CD4-positive, alpha-beta memory T cell (primary cell): ENCODE measurements around the gene SCFD1. TPM values are rescaled to one million over a fixed set of nuclear protein-coding genes. Genes with fewer than 3 reads are reported as not detected.
"Not testable (repeated sequence)": the region's sequence is repeated elsewhere in the genome, so short reads cannot be mapped to it uniquely, and the experiment has no call there.

ENCODE experiments used
- CTCF ChIA-PET: fragments of 350-600 bp; sonication (Branson Sonifier 250); formaldehyde crosslinking; loops from one replicate; lab custom pipeline; 2021; ENCODE audit warnings: inconsistent platforms; ENCODE audit not compliant: partially characterized antibody; lab: Charles Lee
- POLR2A ChIA-PET: fragments of 350-600 bp; sonication (Branson Sonifier 250); formaldehyde crosslinking; loops from one replicate; lab custom pipeline; 2021; ENCODE audit not compliant: partially characterized antibody; lab: Charles Lee
- DNase-seq, 5 donors: peaks; one replicate each; pipeline versions ENCODE4 v3.0.0 to v3.0.0-alpha.2; 2020 to 2022; ENCODE audit warnings: mixed read lengths in 1 of 5
- H3K27ac ChIP-seq: one replicate; pipeline ENCODE4 v1.7.0; 2013; ENCODE audit warnings: low read depth, low read length
- H3K27me3 ChIP-seq: 2 replicates; pipeline ENCODE4 v1.7.0; 2013; ENCODE audit warnings: mild to moderate bottlenecking, low read length, moderate library complexity; ENCODE audit not compliant: insufficient read depth
- H3K36me3 ChIP-seq: 2 replicates; pipeline ENCODE4 v1.7.0; 2013; ENCODE audit warnings: mild to moderate bottlenecking, low read length, moderate library complexity; ENCODE audit not compliant: insufficient read depth
- H3K4me1 ChIP-seq: 2 replicates; pipeline ENCODE4 v1.7.0; 2013; ENCODE audit warnings: mild to moderate bottlenecking, low read length, moderate library complexity; ENCODE audit not compliant: insufficient read depth
- H3K4me3 ChIP-seq, 2 donors: one replicate each; pipeline ENCODE4 v1.7.0; 2013; ENCODE audit warnings: low read length in 2 of 2, mild to moderate bottlenecking in 1 of 2
- H3K9me3 ChIP-seq, 2 donors: one replicate each; pipeline ENCODE4 v1.7.0; 2013; ENCODE audit warnings: low read length in 2 of 2, control low read depth in 1 of 2; ENCODE audit not compliant: control insufficient read depth in 1 of 2
- H3K27ac Mint-ChIP-seq, 7 donors: one replicate each; pipeline ENCODE4 v1.8.0; 2020 to 2021; ENCODE audit warnings: mixed read lengths in 7 of 7, mild to moderate bottlenecking in 6 of 7, inconsistent platforms in 3 of 7, moderate library complexity in 3 of 7
- H3K27me3 Mint-ChIP-seq, 2 donors: one replicate each; pipeline ENCODE4 v1.8.0; 2020 to 2021; ENCODE audit warnings: mixed read lengths in 2 of 2
- H3K36me3 Mint-ChIP-seq, 2 donors: one replicate each; pipeline ENCODE4 v1.8.0; 2020 to 2021; ENCODE audit warnings: mixed read lengths in 2 of 2, inconsistent platforms in 1 of 2, mild to moderate bottlenecking in 1 of 2
- H3K4me1 Mint-ChIP-seq, 4 donors: one replicate each; pipeline ENCODE4 v1.8.0; 2020 to 2021; ENCODE audit warnings: mixed read lengths in 4 of 4, mild to moderate bottlenecking in 1 of 4
- H3K4me3 Mint-ChIP-seq, 8 donors: one replicate each; pipeline ENCODE4 v1.8.0; 2020 to 2021; ENCODE audit warnings: mixed read lengths in 8 of 8, mild to moderate bottlenecking in 7 of 8, moderate library complexity in 6 of 8, inconsistent platforms in 3 of 8
- H3K9me3 Mint-ChIP-seq, 8 donors: one replicate each; pipeline ENCODE4 v1.8.0; 2020 to 2021; ENCODE audit warnings: mixed read lengths in 8 of 8, mild to moderate bottlenecking in 5 of 8, inconsistent platforms in 3 of 8, moderate library complexity in 1 of 8
- intact Hi-C: fragments of 100-400 bp; cut with micrococcal nuclease; formaldehyde crosslinking; loops from one replicate; pipeline ENCODE4 v1.15.1; 2023
- polyA plus RNA-seq, 2 donors: library from polyadenylated mRNA; unstranded; fragments of 300-500 nt; fragmentation: Illumina TruSeq; gene quantifications; one replicate each; pipeline ENCODE4 v1.2.3, GENCODE V29; 2021
- total RNA-seq, 2 experiments: library from RNA; stranded (reverse); gene quantifications; one replicate each; pipeline ENCODE4 v1.2.3, GENCODE V29; 2021

The SCFD1 gene
- total and polyA plus RNA-seq, 4 experiments from 2014 or later, result 58.1 to 78.9 (median 73.2) TPM

DNA sequence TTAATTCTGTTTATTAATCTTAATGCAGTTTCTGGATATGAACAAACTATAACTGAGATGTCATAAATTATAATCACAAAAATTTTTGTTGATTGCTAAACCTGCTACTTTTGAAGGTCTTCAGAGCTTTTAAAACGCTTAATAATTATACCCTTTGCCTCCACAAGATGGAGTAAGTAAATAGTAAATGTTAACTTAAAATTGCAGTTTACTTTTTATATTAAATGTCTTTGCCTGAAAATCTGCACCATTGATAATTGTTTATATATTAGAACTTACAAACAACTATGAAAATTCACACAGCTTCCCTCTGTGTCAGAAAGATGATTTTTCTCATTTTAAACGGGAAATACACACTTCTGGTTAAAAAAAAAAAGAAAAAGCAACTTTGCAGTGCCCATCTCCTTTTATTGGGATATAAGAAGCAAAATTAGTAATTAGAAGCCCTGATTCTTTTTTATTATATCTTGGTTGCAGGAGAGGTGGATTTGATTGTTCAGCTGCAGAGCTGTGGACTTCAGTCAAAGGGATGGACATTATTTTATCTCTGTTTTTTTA, 35.6 kb downstream of the SCFD1 start:
- peaks cover 18 to 49% of the 10 kb centered on the region in 2 donors for H3K36me3 Mint-ChIP-seq
- ChIA-PET CTCF (no interaction called here), POLR2A (no interaction called here)
- DNase-seq, result peak in 1 of 5 donors; percentile 8
- H3K27me3 Mint-ChIP-seq, result no peaks in the 10 kb centered on the region
- no peak overlapping the region for H3K27ac Mint-ChIP-seq
- intact Hi-C loops, result loop anchor here (5.0 kb wide), 1 partner anchor 250 kb away; no protein-coding TSS in a partner anchor
- Histone ChIP-seq H3K4me3 (no peak overlapping the region), H3K9me3 (no peaks in the 10 kb centered on the region), H3K27ac (no peak overlapping the region), H3K4me1 (no peaks in the 10 kb centered on the region), H3K36me3 (peaks cover 15% of the 10 kb centered on the region), H3K27me3 (no peaks in the 10 kb centered on the region)
- H3K4me1 Mint-ChIP-seq, result peaks cover 0 to 4% (median under 1%) of the 10 kb centered on the region in 4 donors
- H3K4me3 Mint-ChIP-seq, result no peak overlapping the region
- no peaks in the 10 kb centered on the region for H3K9me3 Mint-ChIP-seq

DNA sequence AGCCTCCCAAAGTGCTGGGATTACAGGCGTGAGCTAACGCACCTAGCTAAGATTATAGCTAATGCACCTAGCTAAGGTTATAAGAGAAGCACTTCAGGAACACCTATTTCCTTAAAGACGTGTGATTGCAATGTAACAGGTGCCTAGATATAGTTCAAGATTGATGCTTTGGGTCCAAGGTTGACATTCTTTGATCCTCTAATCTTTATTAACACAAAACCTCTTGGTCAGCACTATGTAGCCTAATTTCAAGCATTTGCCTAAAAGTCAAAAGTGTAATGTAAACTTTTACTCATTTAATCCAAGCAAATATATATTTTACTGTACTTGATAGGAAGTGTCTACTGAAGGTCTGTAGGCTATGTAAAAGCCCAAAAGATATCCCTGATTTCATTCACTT, 36.5 kb downstream of the SCFD1 start:
- H3K9me3 ChIP-seq, result no peaks in the 10 kb centered on the region
- no peak overlapping the region for H3K27ac ChIP-seq
- Mint-ChIP-seq H3K27ac (no peak overlapping the region), H3K9me3 (no peaks in the 10 kb centered on the region), H3K4me1 (peaks cover 0 to 4% (median under 1%) of the 10 kb centered on the region in 4 donors), H3K36me3 (peaks cover 19 to 49% of the 10 kb centered on the region in 2 donors), H3K27me3 (no peaks in the 10 kb centered on the region), H3K4me3 (no peak overlapping the region)
- no peak overlapping the region for H3K4me3 ChIP-seq
- intact Hi-C loops, result loop anchor here (5.0 kb wide), 1 partner anchor 249 kb away; no protein-coding TSS in a partner anchor
- no peaks in the 10 kb centered on the region for H3K27me3 ChIP-seq
- no peaks in the 10 kb centered on the region for H3K4me1 ChIP-seq
- ChIA-PET CTCF (interaction anchor here (1.5 kb wide), 1 partner anchor 14 kb away, joined by 5 read pairs; no protein-coding TSS in a partner anchor), POLR2A (no interaction called here)
- H3K36me3 ChIP-seq, result peaks cover 10% of the 10 kb centered on the region
- DNase-seq, result no peak

DNA sequence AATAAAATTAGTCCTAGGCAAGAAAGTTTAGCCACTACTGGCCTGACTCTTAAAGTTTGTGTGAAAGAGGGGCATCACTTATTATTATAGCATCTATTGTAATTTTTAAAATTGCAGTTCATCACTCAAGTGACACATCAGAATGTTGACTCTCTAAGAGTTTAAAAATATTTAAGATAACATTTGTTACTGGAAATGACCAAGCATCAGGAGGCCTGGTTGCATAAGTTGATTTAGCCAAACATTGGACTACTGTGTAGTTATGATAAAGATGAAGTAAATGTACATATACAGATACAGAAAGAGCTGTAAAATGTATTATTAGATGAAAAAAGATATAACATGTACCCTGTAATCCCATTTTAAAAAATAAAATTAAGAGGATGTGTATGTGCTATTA, 47.5 kb downstream of the SCFD1 start:
- H3K27ac Mint-ChIP-seq, result peak overlapping the region in 2 of 7 donors; percentile 0 to 30
- Histone ChIP-seq H3K4me3 (no peak overlapping the region), H3K9me3 (no peaks in the 10 kb centered on the region), H3K4me1 (no peaks in the 10 kb centered on the region), H3K27me3 (no peaks in the 10 kb centered on the region), H3K36me3 (no peaks in the 10 kb centered on the region), H3K27ac (no peak overlapping the region)
- ChIA-PET POLR2A (no interaction called here), CTCF (no interaction called here)
- H3K27me3 Mint-ChIP-seq, result no peaks in the 10 kb centered on the region
- H3K9me3 Mint-ChIP-seq, result peaks cover 0 to 4% (median 0%) of the 10 kb centered on the region in 8 donors
- H3K4me1 Mint-ChIP-seq, result peaks cover 0 to 16% (median 7%) of the 10 kb centered on the region in 4 donors
- intact Hi-C loops, result no loop called here
- DNase-seq, result no peak
- H3K4me3 Mint-ChIP-seq, result no peak overlapping the region
- peaks cover 27 to 28% of the 10 kb centered on the region in 2 donors for H3K36me3 Mint-ChIP-seq

DNA sequence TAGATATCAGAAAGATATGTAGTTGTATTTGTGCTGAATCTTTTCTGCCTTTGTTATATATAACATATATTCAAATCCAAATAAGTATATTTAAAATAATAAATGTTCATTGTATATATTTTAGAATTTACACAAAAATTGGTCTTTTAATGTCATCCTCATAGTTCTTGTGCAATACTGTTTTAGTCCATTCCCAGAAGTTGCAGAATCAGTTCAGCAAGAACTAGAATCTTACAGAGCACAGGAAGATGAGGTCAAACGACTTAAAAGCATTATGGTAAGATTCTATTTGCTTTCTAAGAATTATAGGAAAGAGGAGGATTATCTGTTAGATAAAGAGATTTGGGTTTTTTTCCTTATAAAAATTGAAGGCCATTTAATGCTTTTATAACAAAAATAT, 51.0 kb downstream of the SCFD1 start:
- POLR2A ChIA-PET, result no interaction called here
- DNase-seq, result no peak
- intact Hi-C loops, result no loop called here
- CTCF ChIA-PET, result no interaction called here
- Histone ChIP-seq H3K27me3 (no peaks in the 10 kb centered on the region), H3K4me3 (no peak overlapping the region), H3K27ac (no peak overlapping the region), H3K36me3 (peaks cover 9% of the 10 kb centered on the region), H3K9me3 (no peaks in the 10 kb centered on the region), H3K4me1 (no peaks in the 10 kb centered on the region)
- Mint-ChIP-seq H3K9me3 (no peaks in the 10 kb centered on the region), H3K27me3 (no peaks in the 10 kb centered on the region), H3K4me1 (peaks cover 0 to 7% (median 5%) of the 10 kb centered on the region in 4 donors), H3K4me3 (no peak overlapping the region), H3K27ac (no peak overlapping the region), H3K36me3 (peaks cover 35 to 41% of the 10 kb centered on the region in 2 donors)

DNA sequence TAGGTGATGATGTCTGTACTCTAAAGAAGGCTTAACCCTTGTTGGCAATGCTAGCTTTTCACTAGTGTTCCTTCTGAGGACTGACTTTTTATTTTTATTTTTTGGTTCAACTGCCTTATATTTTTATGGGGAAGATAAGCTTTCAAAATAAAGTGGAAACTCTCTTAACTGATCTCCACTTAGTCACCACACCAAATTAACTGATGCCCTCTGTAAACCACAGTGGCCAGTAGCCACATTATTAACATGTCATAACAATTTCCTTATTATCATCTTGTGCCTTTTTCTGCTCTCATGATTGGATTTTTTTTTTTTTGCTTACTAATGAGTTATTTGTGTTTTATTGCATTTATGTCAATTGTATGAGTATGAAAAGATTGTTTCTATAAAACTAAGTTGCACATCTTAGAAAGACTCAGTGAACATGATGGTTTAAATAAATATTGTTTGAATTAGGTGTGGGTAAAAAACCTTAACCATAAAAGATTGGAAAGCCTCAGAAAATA, 56.9 kb downstream of the SCFD1 start:
- no peaks in the 10 kb centered on the region for H3K4me1 ChIP-seq
- H3K36me3 ChIP-seq, result peaks cover 13% of the 10 kb centered on the region
- Mint-ChIP-seq H3K36me3 (peaks cover 57 to 61% of the 10 kb centered on the region in 2 donors), H3K4me1 (peaks cover 0 to 6% (median 2%) of the 10 kb centered on the region in 4 donors), H3K9me3 (peaks cover 0 to 4% (median 0%) of the 10 kb centered on the region in 8 donors), H3K4me3 (no peak overlapping the region), H3K27me3 (no peaks in the 10 kb centered on the region), H3K27ac (peak overlapping the region in 2 of 7 donors; percentile 48 to 81)
- intact Hi-C loops, result no loop called here
- ChIA-PET CTCF (interaction anchor here (0.6 kb wide), 1 partner anchor 176 kb away, joined by 4 read pairs; no protein-coding TSS in a partner anchor), POLR2A (no interaction called here)
- no peak for DNase-seq
- no peak overlapping the region for H3K4me3 ChIP-seq
- H3K27ac ChIP-seq, result no peak overlapping the region
- H3K27me3 ChIP-seq, result no peaks in the 10 kb centered on the region
- H3K9me3 ChIP-seq, result no peaks in the 10 kb centered on the region

DNA sequence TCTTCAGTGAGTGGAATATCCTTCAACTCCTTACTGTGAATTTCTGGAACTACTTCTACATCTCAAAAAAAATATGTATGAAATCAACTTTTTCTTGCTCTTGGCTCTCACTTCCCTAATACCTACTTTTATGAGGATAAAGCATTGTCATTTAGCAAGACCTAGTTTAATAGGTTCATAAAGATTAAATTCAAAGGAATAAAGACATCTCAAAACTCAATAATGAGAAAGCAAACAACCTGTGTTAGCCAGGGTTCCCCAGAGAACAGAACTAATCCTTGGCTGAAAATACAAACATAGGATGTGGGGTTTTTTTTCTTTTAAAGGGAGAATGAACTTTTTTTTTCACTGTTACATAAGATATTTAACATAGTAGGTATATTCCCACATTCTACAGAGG, 57.9 kb downstream of the SCFD1 start:
- H3K27ac Mint-ChIP-seq, result peak overlapping the region in 2 of 7 donors; percentile 53 to 66

DNA sequence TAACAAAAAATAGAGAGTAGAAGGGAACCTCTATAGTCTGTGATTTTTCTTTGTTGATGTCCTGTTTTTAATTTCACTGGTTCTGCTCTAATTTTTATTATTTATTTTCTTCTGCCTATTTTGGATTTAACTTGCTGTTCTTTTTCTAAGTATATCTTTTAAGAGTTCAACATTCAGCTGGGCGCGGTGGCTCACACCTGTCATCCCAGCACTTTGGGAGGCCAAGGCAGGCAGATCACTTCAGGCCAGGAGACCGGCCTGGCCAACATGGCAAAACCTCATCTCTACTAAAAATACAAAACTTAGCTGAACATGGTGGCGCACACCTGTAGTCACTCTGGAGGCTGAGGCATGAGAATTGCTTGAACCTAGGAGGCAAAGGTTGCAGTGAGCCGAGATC, 58.7 kb downstream of the SCFD1 start:
- H3K36me3 ChIP-seq, result peaks cover 11% of the 10 kb centered on the region
- H3K36me3 Mint-ChIP-seq, result peaks cover 51 to 56% of the 10 kb centered on the region in 2 donors
- H3K27me3 Mint-ChIP-seq, POLR2A ChIA-PET, DNase-seq, H3K27ac Mint-ChIP-seq, H3K4me3 Mint-ChIP-seq, H3K4me1 ChIP-seq, H3K9me3 Mint-ChIP-seq, H3K4me3 ChIP-seq, H3K4me1 Mint-ChIP-seq, H3K27ac ChIP-seq, intact Hi-C loops, H3K27me3 ChIP-seq, H3K9me3 ChIP-seq: not testable (repeated sequence)
- CTCF ChIA-PET, result interaction anchor here (1.7 kb wide), 1 partner anchor 26 kb away, joined by 3 read pairs; no protein-coding TSS in a partner anchor

More for the DNA sequence above, 57.9 kb downstream of the SCFD1 start:
- DNase-seq, result no peak
- H3K27ac ChIP-seq, result no peak overlapping the region
- Mint-ChIP-seq H3K27me3 (no peaks in the 10 kb centered on the region), H3K36me3 (peaks cover 57 to 64% of the 10 kb centered on the region in 2 donors), H3K4me3 (no peak overlapping the region), H3K4me1 (peaks cover 0 to 4% (median 2%) of the 10 kb centered on the region in 4 donors), H3K9me3 (peaks cover 0 to 4% (median 0%) of the 10 kb centered on the region in 8 donors)
- intact Hi-C loops, result no loop called here
- no peaks in the 10 kb centered on the region for H3K27me3 ChIP-seq
- H3K4me1 ChIP-seq, result no peaks in the 10 kb centered on the region
- ChIA-PET CTCF (no interaction called here), POLR2A (no interaction called here)
- H3K9me3 ChIP-seq, result no peaks in the 10 kb centered on the region
- no peak overlapping the region for H3K4me3 ChIP-seq
- peaks cover 13% of the 10 kb centered on the region for H3K36me3 ChIP-seq
